ENCODE measurements around the gene SPATS2.

Gene SPATS2

DNA sequence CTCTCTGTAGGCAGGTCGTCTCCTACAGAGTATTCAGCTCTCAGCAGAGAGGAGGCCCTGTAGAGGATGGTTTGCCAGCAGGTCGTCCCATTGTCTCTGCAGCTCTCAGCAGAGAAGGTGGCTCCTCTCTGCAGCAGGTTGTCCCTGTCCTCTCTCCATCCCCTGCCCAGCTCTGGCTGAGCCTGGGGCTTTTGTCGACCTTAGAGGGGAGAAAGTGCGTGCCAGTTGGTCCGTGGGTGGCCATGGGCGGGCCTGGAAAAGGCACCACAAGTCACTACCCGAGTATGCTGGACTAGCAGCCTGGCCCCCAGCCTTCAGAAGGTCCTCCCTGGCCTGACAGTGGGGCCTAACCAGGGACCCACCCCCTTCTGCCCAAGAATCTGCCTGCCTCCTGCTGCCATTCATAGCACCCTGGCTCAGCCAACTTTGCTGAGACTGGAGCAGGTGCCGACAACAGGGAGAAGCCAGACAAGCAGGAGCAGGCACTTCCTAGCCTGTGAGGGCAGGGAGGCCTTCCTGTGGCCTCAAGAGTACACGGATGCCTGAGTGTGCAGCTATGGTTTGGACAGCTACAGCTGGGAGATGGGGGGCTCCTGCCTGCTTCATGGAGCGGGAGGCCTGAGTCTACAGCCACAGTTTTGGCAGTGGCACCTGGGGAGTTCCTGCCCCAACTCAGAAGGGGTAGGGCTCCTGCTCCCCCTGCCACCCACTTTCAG lies 111.8 kb downstream of the SPATS2 start:
- Histone ChIP-seq H3K27ac (no peak overlapping the region), H3K36me3 (no peaks in the 10 kb centered on the region), H3K27me3 (no peaks in the 10 kb centered on the region), H3K4me3 (no peak overlapping the region), H3K4me1 (no peaks in the 10 kb centered on the region), H3K9me3 (no peaks in the 10 kb centered on the region)
- intact Hi-C loops (cut with DNase I; ENCODE audit: low total_unique reads) = no loop called here
- no peak for TF ChIP-seq CTCF (IDR thresholded peaks at IDR 0.05)
- no peak for DNase-seq

- Histone ChIP-seq H3K27me3 (no peaks in the 10 kb centered on the region), H3K27ac (no peak overlapping the region), H3K4me3 (no peak overlapping the region), H3K9me3 (no peaks in the 10 kb centered on the region), H3K4me1 (no peaks in the 10 kb centered on the region), H3K36me3 (peaks cover 0 to 20% (median 0%) of the 10 kb centered on the region in 3 donors)
- no peak for TF ChIP-seq CTCF (IDR thresholded peaks at IDR 0.05)
- no peak for DNase-seq
- intact Hi-C loops (cut with DNase I; ENCODE audit: low total_unique reads) = no loop called here
These were observed 115.1 kb downstream of the SPATS2 start for GRCh38 chr12:49482095-49483051.

DNA sequence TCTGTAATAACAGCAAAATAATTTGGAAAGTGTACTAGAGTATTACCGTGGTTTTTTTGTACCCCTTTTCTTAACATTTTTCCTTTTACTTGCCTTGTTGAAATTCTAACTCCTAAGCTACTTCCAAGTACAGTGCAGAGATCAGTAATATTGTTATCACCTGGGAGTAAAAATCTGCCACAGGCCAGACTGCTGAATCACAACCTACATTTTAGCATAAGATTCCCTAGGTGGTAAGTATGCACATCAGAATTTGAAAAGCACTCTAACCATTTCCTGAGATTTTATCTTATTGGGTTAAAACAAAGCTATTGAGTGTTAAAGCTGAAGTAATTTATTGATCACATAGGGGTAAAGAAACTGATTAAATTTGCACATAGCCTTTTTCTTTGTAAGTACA lies 116.4 kb downstream of the SPATS2 start:
- H3K36me3 ChIP-seq = peaks cover 0 to 20% (median 0%) of the 10 kb centered on the region in 3 donors
- H3K4me3 ChIP-seq = no peak overlapping the region
- no peaks in the 10 kb centered on the region for H3K9me3 ChIP-seq
- H3K4me1 ChIP-seq = no peaks in the 10 kb centered on the region
- intact Hi-C loops (cut with DNase I; ENCODE audit: low total_unique reads) = no loop called here
- H3K27me3 ChIP-seq = no peaks in the 10 kb centered on the region
- H3K27ac ChIP-seq = no peak overlapping the region
- no peak for DNase-seq
- TF ChIP-seq CTCF (IDR thresholded peaks at IDR 0.05) = no peak

- no peak for DNase-seq
- intact Hi-C loops (cut with DNase I; ENCODE audit: low total_unique reads) = no loop called here
- Histone ChIP-seq H3K36me3 (peaks cover 0 to 20% (median 0%) of the 10 kb centered on the region in 3 donors), H3K4me1 (no peaks in the 10 kb centered on the region), H3K27me3 (no peaks in the 10 kb centered on the region), H3K9me3 (no peaks in the 10 kb centered on the region), H3K4me3 (no peak overlapping the region), H3K27ac (no peak overlapping the region)
- no peak for TF ChIP-seq CTCF (IDR thresholded peaks at IDR 0.05)
These were observed 120.3 kb downstream of the SPATS2 start for GRCh38 chr12:49487605-49488004.

DNA sequence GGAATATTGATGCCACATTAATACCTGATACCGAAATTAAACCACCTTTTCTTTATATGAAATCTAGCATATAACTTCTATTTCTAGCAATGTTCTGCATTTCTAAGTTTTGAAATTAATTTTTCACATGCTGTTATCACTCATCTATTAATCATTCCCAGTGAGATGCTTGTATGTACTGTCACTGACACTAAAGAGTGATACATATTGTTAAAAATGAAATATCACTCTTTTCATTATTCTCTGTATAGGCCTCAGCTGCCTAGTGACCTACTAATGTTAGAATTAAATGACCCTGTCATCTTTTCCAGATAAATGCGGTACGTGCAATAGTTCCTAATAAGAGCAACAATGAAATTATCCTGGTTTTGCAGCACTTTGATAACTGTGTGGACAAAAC lies 121.9 kb downstream of the SPATS2 start:
- no peak for TF ChIP-seq CTCF (IDR thresholded peaks at IDR 0.05)
- Histone ChIP-seq H3K27ac (no peak overlapping the region), H3K27me3 (no peaks in the 10 kb centered on the region), H3K4me1 (no peaks in the 10 kb centered on the region), H3K9me3 (no peaks in the 10 kb centered on the region), H3K36me3 (peaks cover 0 to 20% (median 0%) of the 10 kb centered on the region in 3 donors), H3K4me3 (no peak overlapping the region)
- DNase-seq = no peak
- intact Hi-C loops (cut with DNase I; ENCODE audit: low total_unique reads) = no loop called here
